SK-N-SH treated with all-trans-retinoic acid at 6 μM for 48 hours (cell line): ENCODE results near the gene SURF4.

Experiments used
- ATAC-seq: fragments of 200-7000 bp; cut with Tn5 transposase; 3 replicates; pipeline ENCODE4 v1.9.1; 2020; ENCODE audit warnings: mild to moderate bottlenecking, moderate library complexity
- ARNTL ChIP-seq: fragments of 450-650 bp; formaldehyde crosslinking; IDR thresholded peaks from 2 replicates; pipeline ENCODE4 v1.5.0; 2020; ENCODE audit warnings: low read depth, mild to moderate bottlenecking, moderate library complexity, borderline replicate concordance
- BACH2 ChIP-seq: fragments of 250-450 bp; sonication (Bioruptor Pico); IDR thresholded peaks from 2 replicates; pipeline ENCODE4 v1.9.0; 2021; ENCODE audit warnings: mild to moderate bottlenecking, borderline replicate concordance
- ESRRG ChIP-seq: fragments of 250-450 bp; sonication (Bioruptor Pico); IDR thresholded peaks from 2 replicates; pipeline ENCODE4 v1.6.1; 2021; ENCODE audit warnings: mild to moderate bottlenecking
- GLIS3 ChIP-seq: fragments of 250-450 bp; sonication (Bioruptor Pico); IDR thresholded peaks from 2 replicates; pipeline ENCODE4 v1.5.0; 2020; ENCODE audit warnings: mild to moderate bottlenecking, moderate library complexity
- ISL1 ChIP-seq: fragments of 250-450 bp; sonication (Bioruptor Pico); IDR thresholded peaks from 2 replicates; pipeline ENCODE4 v2.1.2; 2022; ENCODE audit warnings: mild to moderate bottlenecking, moderate library complexity
- OSR1 ChIP-seq: fragments of 250-450 bp; sonication (Bioruptor Pico); IDR thresholded peaks from 2 replicates; pipeline ENCODE4 v1.8.0; 2022; ENCODE audit warnings: moderate library complexity, mild to moderate bottlenecking, inconsistent platforms
- PPARA ChIP-seq: fragments of 250-450 bp; sonication (Bioruptor Pico); IDR thresholded peaks from 2 replicates; pipeline ENCODE4 v1.5.0; 2020; ENCODE audit warnings: mild to moderate bottlenecking, borderline replicate concordance
- RARB ChIP-seq: fragments of 250-450 bp; sonication (Bioruptor Pico); IDR thresholded peaks from 2 replicates; pipeline ENCODE4 v1.8.0; 2021; ENCODE audit warnings: mild to moderate bottlenecking, moderate library complexity
- TOX ChIP-seq: fragments of 250-450 bp; sonication (Bioruptor Pico); IDR thresholded peaks from 2 replicates; pipeline ENCODE4 v1.8.0; 2021; ENCODE audit warnings: mild to moderate bottlenecking, moderate library complexity, borderline replicate concordance
- ZC3H10 ChIP-seq: fragments of 250-450 bp; sonication (Bioruptor Pico); IDR thresholded peaks from 2 replicates; pipeline ENCODE4 v1.5.1; 2021; ENCODE audit warnings: mild to moderate bottlenecking, moderate library complexity
- ZFP30 ChIP-seq: fragments of 450-650 bp; formaldehyde crosslinking; IDR thresholded peaks from 2 replicates; pipeline ENCODE4 v1.5.0; 2022; ENCODE audit warnings: mild to moderate bottlenecking, moderate library complexity
- ZNF565 ChIP-seq: fragments of 450-650 bp; formaldehyde crosslinking; conservative IDR thresholded peaks from 2 replicates; pipeline ENCODE4 v1.5.0; 2020; ENCODE audit warnings: low read depth, mild to moderate bottlenecking, moderate library complexity
- ZNF8 ChIP-seq: fragments of 450-650 bp; formaldehyde crosslinking; IDR thresholded peaks from 2 replicates; pipeline ENCODE4 v1.5.0; 2020; ENCODE audit warnings: mild to moderate bottlenecking, moderate library complexity
- TF ChIP-seq, protein P1 (sequence below): fragments of 250-450 bp; sonication (Bioruptor Pico); IDR thresholded peaks from 2 replicates; pipeline ENCODE4 v1.5.1; 2021; ENCODE audit warnings: mild to moderate bottlenecking, moderate library complexity
- TF ChIP-seq, protein P2 (sequence below): fragments of 250-450 bp; sonication (Bioruptor Pico); IDR thresholded peaks from 2 replicates; pipeline ENCODE4 v1.5.0; 2020; ENCODE audit warnings: mild to moderate bottlenecking, moderate library complexity
- TF ChIP-seq, protein P3 (sequence below): fragments of 250-450 bp; sonication (Bioruptor Pico); IDR thresholded peaks from 2 replicates; pipeline ENCODE4 v1.8.0; 2021; ENCODE audit warnings: low read depth, mild to moderate bottlenecking, moderate library complexity, borderline replicate concordance
- TF ChIP-seq, protein P4 (sequence below): fragments of 250-450 bp; sonication (Bioruptor Pico); IDR thresholded peaks from 2 replicates; pipeline ENCODE4 v1.8.0; 2020; ENCODE audit warnings: mild to moderate bottlenecking, moderate library complexity, borderline replicate concordance
- TF ChIP-seq, protein P5 (sequence below): fragments of 250-450 bp; sonication (Bioruptor Pico); IDR thresholded peaks from 2 replicates; pipeline ENCODE4 v1.5.1; 2020; ENCODE audit warnings: low read depth, mild to moderate bottlenecking, moderate library complexity

The SURF4 gene

DNA sequence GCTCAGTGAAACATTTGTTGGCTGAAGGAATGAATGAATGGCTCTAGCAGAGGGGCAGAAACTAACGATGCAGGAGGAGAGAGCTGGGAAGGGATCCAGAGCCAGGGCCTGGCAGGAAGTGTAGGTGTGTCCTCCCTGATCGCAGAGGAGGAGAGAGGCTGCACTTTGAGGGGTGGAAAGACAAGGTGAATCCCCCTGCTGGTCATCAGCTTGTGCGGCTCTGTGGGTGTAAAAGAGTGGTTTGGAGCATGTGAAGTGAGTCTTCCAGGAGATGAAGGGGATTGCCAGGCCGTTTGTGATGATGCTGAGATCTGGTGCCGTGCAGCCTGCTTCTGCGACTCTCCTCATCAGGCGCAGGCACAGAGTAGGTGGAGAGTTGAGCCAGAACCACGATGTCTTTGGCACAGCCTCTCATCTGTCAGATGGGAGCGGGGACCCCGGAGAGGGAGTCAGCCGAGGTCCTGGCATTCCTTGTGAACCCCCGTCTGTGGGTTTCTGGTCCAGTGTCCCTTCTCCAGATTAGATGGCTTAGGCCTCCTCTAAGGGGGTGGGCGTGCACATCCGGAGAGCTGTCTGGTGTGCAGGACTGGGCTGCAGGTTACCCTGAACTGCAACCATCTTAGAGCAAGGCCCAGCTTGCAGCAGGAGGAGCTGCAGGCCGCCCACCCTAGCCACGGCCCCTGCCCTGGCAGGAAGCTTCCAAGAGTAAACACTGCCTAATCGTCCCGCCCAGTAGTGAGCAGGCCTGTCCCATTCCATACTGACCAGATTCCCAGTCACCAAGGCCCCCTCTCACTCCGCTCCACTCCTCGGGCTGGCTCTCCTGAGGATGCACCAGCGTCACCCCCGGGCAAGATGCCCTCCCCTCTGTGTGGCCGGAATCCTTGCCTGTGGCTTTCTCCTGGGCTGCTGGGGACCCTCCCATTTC, 46.0 kb upstream of the SURF4 start, which contains the start of gene ADAMTS13:
Gene ADAMTS13 (plus strand): TSS at position 753 of the 928 bp plus-strand sequence. CDS start 77 bp downstream, at position 830.
- no peak for TF ChIP-seq OSR1 (CRISPR knock-in tag)
- TF ChIP-seq, protein P1, sequence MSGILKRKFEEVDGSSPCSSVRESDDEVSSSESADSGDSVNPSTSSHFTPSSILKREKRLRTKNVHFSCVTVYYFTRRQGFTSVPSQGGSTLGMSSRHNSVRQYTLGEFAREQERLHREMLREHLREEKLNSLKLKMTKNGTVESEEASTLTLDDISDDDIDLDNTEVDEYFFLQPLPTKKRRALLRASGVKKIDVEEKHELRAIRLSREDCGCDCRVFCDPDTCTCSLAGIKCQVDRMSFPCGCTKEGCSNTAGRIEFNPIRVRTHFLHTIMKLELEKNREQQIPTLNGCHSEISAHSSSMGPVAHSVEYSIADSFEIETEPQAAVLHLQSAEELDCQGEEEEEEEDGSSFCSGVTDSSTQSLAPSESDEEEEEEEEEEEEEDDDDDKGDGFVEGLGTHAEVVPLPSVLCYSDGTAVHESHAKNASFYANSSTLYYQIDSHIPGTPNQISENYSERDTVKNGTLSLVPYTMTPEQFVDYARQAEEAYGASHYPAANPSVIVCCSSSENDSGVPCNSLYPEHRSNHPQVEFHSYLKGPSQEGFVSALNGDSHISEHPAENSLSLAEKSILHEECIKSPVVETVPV (CRISPR knock-in tag): no peak
- TF ChIP-seq, protein P2, sequence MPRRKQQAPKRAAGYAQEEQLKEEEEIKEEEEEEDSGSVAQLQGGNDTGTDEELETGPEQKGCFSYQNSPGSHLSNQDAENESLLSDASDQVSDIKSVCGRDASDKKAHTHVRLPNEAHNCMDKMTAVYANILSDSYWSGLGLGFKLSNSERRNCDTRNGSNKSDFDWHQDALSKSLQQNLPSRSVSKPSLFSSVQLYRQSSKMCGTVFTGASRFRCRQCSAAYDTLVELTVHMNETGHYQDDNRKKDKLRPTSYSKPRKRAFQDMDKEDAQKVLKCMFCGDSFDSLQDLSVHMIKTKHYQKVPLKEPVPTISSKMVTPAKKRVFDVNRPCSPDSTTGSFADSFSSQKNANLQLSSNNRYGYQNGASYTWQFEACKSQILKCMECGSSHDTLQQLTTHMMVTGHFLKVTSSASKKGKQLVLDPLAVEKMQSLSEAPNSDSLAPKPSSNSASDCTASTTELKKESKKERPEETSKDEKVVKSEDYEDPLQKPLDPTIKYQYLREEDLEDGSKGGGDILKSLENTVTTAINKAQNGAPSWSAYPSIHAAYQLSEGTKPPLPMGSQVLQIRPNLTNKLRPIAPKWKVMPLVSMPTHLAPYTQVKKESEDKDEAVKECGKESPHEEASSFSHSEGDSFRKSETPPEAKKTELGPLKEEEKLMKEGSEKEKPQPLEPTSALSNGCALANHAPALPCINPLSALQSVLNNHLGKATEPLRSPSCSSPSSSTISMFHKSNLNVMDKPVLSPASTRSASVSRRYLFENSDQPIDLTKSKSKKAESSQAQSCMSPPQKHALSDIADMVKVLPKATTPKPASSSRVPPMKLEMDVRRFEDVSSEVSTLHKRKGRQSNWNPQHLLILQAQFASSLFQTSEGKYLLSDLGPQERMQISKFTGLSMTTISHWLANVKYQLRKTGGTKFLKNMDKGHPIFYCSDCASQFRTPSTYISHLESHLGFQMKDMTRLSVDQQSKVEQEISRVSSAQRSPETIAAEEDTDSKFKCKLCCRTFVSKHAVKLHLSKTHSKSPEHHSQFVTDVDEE (CRISPR knock-in tag): no peak
- ATAC-seq: no peak

DNA sequence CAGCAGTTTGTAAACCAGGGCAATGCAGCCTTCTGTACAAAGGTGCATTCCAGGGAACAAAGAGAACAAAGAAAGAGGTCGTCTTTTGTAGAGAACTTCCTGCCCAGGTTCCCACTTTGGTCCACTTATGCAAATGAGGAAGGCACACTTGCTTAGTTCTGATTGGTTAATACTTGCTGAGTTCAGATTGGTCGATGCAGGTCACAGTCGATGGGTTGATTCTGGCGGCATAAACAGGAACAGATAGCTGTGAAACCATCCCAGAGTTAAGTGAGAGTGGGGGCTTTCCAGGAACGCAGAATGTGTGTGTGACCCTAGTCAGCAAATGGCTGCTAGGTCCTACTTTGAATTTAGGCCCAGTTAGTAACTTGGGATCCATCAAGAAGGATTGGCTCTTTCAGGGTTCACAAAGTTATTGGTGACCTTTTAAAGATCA, 44.5 kb upstream of the SURF4 start:
- no peak for ATAC-seq
- TF ChIP-seq, protein P3, sequence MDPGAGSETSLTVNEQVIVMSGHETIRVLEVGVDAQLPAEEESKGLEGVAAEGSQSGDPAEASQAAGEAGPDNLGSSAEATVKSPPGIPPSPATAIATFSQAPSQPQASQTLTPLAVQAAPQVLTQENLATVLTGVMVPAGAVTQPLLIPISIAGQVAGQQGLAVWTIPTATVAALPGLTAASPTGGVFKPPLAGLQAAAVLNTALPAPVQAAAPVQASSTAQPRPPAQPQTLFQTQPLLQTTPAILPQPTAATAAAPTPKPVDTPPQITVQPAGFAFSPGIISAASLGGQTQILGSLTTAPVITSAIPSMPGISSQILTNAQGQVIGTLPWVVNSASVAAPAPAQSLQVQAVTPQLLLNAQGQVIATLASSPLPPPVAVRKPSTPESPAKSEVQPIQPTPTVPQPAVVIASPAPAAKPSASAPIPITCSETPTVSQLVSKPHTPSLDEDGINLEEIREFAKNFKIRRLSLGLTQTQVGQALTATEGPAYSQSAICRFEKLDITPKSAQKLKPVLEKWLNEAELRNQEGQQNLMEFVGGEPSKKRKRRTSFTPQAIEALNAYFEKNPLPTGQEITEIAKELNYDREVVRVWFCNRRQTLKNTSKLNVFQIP (CRISPR knock-in tag): no peak
- TF ChIP-seq ARNTL (CRISPR knock-in tag) (no peak), OSR1 (CRISPR knock-in tag) (no peak), ZFP30 (no peak), ZNF565 (CRISPR knock-in tag) (no peak), RARB (no peak), PPARA (no peak), ZNF8 (no peak), ZC3H10 (CRISPR knock-in tag) (no peak), GLIS3 (CRISPR knock-in tag) (no peak), ESRRG (CRISPR knock-in tag) (no peak)
- TF ChIP-seq, protein P4, sequence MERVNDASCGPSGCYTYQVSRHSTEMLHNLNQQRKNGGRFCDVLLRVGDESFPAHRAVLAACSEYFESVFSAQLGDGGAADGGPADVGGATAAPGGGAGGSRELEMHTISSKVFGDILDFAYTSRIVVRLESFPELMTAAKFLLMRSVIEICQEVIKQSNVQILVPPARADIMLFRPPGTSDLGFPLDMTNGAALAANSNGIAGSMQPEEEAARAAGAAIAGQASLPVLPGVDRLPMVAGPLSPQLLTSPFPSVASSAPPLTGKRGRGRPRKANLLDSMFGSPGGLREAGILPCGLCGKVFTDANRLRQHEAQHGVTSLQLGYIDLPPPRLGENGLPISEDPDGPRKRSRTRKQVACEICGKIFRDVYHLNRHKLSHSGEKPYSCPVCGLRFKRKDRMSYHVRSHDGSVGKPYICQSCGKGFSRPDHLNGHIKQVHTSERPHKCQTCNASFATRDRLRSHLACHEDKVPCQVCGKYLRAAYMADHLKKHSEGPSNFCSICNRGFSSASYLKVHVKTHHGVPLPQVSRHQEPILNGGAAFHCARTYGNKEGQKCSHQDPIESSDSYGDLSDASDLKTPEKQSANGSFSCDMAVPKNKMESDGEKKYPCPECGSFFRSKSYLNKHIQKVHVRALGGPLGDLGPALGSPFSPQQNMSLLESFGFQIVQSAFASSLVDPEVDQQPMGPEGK (CRISPR knock-in tag): no peak
- TF ChIP-seq, protein P2 (CRISPR knock-in tag): no peak

DNA sequence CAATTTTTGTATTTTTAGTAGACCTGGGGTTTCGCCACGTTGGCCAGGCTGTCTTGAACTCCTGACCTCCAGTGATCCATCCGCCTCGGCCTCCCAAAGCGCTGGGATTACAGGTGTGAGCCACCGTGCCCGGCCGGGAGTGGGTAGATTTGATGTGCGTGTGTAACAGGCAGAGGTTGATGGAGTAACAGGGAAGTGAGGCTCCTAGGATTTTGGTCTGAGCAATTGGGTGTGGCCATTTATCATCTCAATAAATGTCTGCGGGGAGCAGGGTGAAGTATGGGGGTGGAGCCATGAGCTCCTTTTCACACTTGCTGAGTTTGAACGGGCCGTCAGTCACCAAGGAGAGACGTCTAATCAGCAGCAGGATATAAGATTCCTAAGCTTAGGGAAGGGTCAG, 43.1 kb upstream of the SURF4 start:
- ATAC-seq: no peak
- TF ChIP-seq ZC3H10 (CRISPR knock-in tag) (no peak), ZNF8 (no peak), TOX (CRISPR knock-in tag) (no peak), ISL1 (CRISPR knock-in tag) (no peak), OSR1 (CRISPR knock-in tag) (no peak), BACH2 (no peak)
- TF ChIP-seq, protein P5, sequence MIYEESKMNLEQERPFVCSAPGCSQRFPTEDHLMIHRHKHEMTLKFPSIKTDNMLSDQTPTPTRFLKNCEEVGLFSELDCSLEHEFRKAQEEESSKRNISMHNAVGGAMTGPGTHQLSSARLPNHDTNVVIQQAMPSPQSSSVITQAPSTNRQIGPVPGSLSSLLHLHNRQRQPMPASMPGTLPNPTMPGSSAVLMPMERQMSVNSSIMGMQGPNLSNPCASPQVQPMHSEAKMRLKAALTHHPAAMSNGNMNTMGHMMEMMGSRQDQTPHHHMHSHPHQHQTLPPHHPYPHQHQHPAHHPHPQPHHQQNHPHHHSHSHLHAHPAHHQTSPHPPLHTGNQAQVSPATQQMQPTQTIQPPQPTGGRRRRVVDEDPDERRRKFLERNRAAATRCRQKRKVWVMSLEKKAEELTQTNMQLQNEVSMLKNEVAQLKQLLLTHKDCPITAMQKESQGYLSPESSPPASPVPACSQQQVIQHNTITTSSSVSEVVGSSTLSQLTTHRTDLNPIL (CRISPR knock-in tag): no peak
- TF ChIP-seq, protein P3 (CRISPR knock-in tag): no peak
